Body of pancreas (tissue), 4 donors: ENCODE data around the gene RNF180. TPM values are rescaled to one million over a fixed set of nuclear protein-coding genes. Genes with fewer than 3 reads are reported as not detected.

ENCODE experiments used
- ATAC-seq: fragments of 150-250 bp; one replicate; pipeline ENCODE4 v1.9.1; 2016
- DNase-seq, 4 donors: peaks; one replicate each; pipeline ENCODE4 v3.0.0-alpha.2; 2019
- H3K27ac ChIP-seq, 4 donors: fragments of 200-600 bp; sonication (generic); 1 replicate in 3 of 4; 2 replicates in 1 of 4; pipeline versions ENCODE4 v1.5.1 to v1.6.1; 2016 to 2019; ENCODE audit warnings: mild to moderate bottlenecking in 1 of 4, mixed read lengths in 1 of 4, moderate library complexity in 1 of 4
- H3K27me3 ChIP-seq, 2 donors: fragments of 200-600 bp; sonication (generic); one replicate each; pipeline ENCODE4 v1.6.0; 2016; ENCODE audit warnings: mild to moderate bottlenecking in 1 of 2
- H3K36me3 ChIP-seq, 2 donors: fragments of 200-600 bp; sonication (generic); replicated peaks in 1 of 2; 2 replicates each; pipeline ENCODE4 v1.5.1; 2016; ENCODE audit warnings: low read depth in 2 of 2; ENCODE audit not compliant: insufficient read depth in 1 of 2
- H3K4me1 ChIP-seq: fragments of 200-600 bp; sonication (generic); one replicate; pipeline ENCODE4 v1.6.0; 2016
- H3K4me3 ChIP-seq, 2 donors: fragments of 200-600 bp; sonication (generic); 1 replicate in 1 of 2; 2 replicates in 1 of 2; pipeline ENCODE4 v1.5.1; 2016 to 2019
- H3K9me3 ChIP-seq, 3 donors: fragments of 200-600 bp; sonication (generic); 1 replicate in 2 of 3; 2 replicates in 1 of 3; pipeline ENCODE4 v1.5.1; 2016
- POLR2A ChIP-seq, 3 donors: fragments of 450-650 bp; IDR thresholded peaks; one replicate each; pipeline ENCODE4 v1.6.1; 2016; ENCODE audit warnings: antibody characterized with exemption in 3 of 3, mild to moderate bottlenecking in 2 of 3
- WGBS, 2 donors: methylation state at CpG; one replicate each; pipeline ENCODE4 v1.1.5; 2017; 5-methylcytosine and 5-hydroxymethylcytosine counted together
- intact Hi-C: fragments of 100-400 bp; cut with DNase I; formaldehyde crosslinking; loops from one replicate; pipeline ENCODE4 v1.15.1; 2023
- total RNA-seq, 2 donors: library from RNA; depleted of rRNA; stranded (reverse); fragments of >200 nt; gene quantifications; one replicate each; pipeline ENCODE4 v1.1.0, GENCODE V29; 2016
- TF ChIP-seq, protein P1 (sequence below), 7 experiments: fragments of 450-650 bp in 4 of 7; fragments of 200-600 bp in 3 of 7; sonication (generic) in 3 of 7; IDR thresholded peaks; one replicate each; pipeline ENCODE4 v1.5.1; 2016 to 2019; ENCODE audit warnings: antibody characterized with exemption in 7 of 7

RNF180 gene
- total RNA-seq, 2 donors from 2014 or later, result 9.2 to 13.2 TPM

DNA sequence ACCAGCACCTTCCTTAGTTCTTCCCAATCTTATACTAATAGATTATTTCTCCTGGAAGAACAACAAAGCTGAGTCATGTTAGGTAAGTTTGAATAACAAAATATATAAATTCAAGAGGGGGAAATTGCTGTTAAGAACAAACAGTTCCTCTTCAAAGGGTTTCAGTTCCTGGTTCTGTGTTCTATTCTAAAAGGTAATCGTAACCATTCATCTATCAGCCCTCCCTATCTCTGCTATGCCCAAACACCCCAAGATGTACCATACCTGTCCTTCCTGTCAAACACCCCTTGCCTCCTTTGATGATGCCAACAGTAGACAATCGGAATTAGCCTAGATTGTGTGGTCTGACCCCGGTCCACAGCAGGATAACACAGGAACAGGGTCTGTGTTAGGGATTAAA lies 4.2 kb upstream of the RNF180 start:
- Histone ChIP-seq H3K4me3 (no peak overlapping the region), H3K27ac (no peak overlapping the region), H3K4me1 (peaks cover 19% of the 10 kb centered on the region), H3K9me3 (no peaks in the 10 kb centered on the region), H3K27me3 (no peaks in the 10 kb centered on the region), H3K36me3 (no peaks in the 10 kb centered on the region)
- DNase-seq (no peak), ATAC-seq (no peak)
- intact Hi-C loops, result no loop called here
- 78 to 89% methylated on average over 3 of the region's 3 CpGs for WGBS, 2 donors
- no peak for TF ChIP-seq POLR2A (IDR thresholded peaks at IDR 0.05)

DNA sequence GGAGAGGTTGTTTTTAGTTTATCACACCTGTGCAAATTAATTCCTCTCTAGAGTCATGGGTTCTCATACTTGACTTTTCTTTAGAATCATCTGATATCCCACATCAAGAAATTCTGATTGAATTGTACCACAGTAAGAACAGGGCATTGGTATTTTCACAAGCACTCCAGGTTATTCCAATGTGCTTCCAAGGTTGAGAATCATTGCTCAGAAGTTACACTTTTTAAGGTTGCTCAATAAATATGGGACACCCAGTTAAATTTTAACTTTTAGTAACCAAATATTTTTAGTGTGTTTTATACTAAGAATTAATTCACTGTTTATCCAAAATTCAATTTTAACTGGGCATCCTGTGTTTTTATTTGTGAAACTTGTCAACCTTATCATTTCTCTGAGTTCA lies 2.5 kb upstream of the RNF180 start:
- DNase-seq (no peak), ATAC-seq (no peak)
- H3K36me3 ChIP-seq, result no peaks in the 10 kb centered on the region
- H3K4me3 ChIP-seq, result no peak overlapping the region
- no peaks in the 10 kb centered on the region for H3K9me3 ChIP-seq
- peaks cover 23% of the 10 kb centered on the region for H3K4me1 ChIP-seq
- intact Hi-C loops, result no loop called here
- TF ChIP-seq POLR2A (IDR thresholded peaks at IDR 0.05), result no peak
- TF ChIP-seq, protein P1, sequence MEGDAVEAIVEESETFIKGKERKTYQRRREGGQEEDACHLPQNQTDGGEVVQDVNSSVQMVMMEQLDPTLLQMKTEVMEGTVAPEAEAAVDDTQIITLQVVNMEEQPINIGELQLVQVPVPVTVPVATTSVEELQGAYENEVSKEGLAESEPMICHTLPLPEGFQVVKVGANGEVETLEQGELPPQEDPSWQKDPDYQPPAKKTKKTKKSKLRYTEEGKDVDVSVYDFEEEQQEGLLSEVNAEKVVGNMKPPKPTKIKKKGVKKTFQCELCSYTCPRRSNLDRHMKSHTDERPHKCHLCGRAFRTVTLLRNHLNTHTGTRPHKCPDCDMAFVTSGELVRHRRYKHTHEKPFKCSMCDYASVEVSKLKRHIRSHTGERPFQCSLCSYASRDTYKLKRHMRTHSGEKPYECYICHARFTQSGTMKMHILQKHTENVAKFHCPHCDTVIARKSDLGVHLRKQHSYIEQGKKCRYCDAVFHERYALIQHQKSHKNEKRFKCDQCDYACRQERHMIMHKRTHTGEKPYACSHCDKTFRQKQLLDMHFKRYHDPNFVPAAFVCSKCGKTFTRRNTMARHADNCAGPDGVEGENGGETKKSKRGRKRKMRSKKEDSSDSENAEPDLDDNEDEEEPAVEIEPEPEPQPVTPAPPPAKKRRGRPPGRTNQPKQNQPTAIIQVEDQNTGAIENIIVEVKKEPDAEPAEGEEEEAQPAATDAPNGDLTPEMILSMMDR (IDR thresholded peaks at IDR 0.05), result no peak
- no peak overlapping the region for H3K27ac ChIP-seq
- H3K27me3 ChIP-seq, result no peaks in the 10 kb centered on the region

DNA sequence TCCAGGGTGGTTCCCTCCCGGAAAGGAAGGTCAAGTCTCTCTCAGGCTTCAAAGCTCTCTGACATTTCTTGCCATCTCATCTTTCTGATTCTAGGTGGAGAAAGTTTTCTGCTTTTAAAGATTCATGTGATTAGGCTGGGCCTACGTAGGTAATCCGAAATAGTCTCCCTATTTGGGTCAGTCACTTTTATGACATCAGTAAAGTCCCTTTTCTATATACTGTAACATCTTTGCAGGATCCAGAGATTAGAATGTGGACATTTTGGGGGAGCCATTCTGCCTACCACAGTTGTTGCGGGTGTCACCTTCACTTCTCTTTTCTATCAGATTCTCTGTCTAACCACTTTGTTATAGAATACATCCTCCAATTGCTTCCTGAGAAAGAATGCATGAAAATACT lies 1.9 kb upstream of the RNF180 start:
- WGBS, 2 donors, result 86 to 92% methylated on average over 4 of the region's 4 CpGs
- intact Hi-C loops, result no loop called here
- TF ChIP-seq, protein P1 (IDR thresholded peaks at IDR 0.05), result no peak
- TF ChIP-seq POLR2A (IDR thresholded peaks at IDR 0.05), result no peak
- Histone ChIP-seq H3K27ac (no peak overlapping the region), H3K36me3 (no peaks in the 10 kb centered on the region), H3K4me3 (no peak overlapping the region), H3K4me1 (peaks cover 23% of the 10 kb centered on the region), H3K27me3 (no peaks in the 10 kb centered on the region), H3K9me3 (no peaks in the 10 kb centered on the region)
- ATAC-seq, result no peak
- no peak for DNase-seq

DNA sequence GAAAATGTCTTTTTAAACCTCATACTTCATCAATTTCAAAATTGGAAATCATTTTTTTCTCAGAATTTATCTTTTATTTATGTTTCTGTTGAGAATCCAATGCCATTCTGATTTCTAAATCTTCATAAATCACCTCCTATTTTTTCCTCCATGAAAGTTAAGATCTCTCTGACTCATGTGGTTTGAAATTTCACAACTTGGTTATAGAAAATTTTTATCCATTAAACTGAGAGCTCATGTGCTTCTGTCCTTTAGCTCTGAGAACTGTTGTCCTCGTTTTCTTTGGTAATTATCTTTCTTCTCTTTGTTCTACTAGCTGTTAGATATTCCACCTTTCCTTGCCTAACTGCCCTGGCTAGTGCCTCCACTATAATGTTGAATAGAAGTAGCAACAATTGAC lies 1.5 kb upstream of the RNF180 start:
- H3K4me3 ChIP-seq, result no peak overlapping the region
- no peaks in the 10 kb centered on the region for H3K27me3 ChIP-seq
- H3K27ac ChIP-seq, result no peak overlapping the region
- H3K36me3 ChIP-seq, result no peaks in the 10 kb centered on the region
- peaks cover 23% of the 10 kb centered on the region for H3K4me1 ChIP-seq
- WGBS, 2 donors, result 48 to 55% methylated on average over 1 of the region's 1 CpG
- intact Hi-C loops, result no loop called here
- no peaks in the 10 kb centered on the region for H3K9me3 ChIP-seq
- TF ChIP-seq POLR2A (IDR thresholded peaks at IDR 0.05), result no peak
- TF ChIP-seq, protein P1 (IDR thresholded peaks at IDR 0.05), result no peak
- no peak for DNase-seq
- no peak for ATAC-seq

DNA sequence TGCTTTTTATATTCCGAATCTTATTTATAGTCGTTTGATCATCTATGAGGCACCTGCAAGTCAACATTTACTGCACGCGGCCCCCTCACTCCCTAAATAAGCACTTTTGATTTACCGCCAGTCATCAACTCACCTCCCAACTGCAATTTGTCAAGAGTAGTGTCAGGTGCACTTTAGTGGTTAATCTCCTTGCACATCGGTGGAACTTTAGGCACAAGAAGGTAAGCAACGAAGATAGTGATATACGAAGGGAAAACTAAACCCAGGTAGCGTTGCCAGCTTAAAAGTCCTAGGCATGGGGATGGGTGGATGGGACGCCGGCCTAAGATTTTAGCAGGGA lies 513 bp upstream of the RNF180 start:
- TF ChIP-seq, protein P1 (IDR thresholded peaks at IDR 0.05), result no peak
- TF ChIP-seq POLR2A (IDR thresholded peaks at IDR 0.05), result no peak
- DNase-seq, result no peak
- intact Hi-C loops, result no loop called here
- Histone ChIP-seq H3K4me3 (peak overlapping the region; percentile 44 to 54), H3K27me3 (no peaks in the 10 kb centered on the region), H3K4me1 (peaks cover 23% of the 10 kb centered on the region), H3K36me3 (no peaks in the 10 kb centered on the region), H3K9me3 (no peaks in the 10 kb centered on the region), H3K27ac (peak overlapping the region; percentile 63 to 91 (median 86))
- ATAC-seq, result no peak
- 5 to 7% methylated on average over 11 of the region's 11 CpGs for WGBS, 2 donors
